SK-N-MC (cell line): Measurements from ENCODE around the gene USH2A.

ENCODE experiments used
- EZH2 ChIP-seq: fragments of 200-600 bp; sonication (generic); IDR thresholded peaks from one replicate; pipeline ENCODE4 v1.6.1; 2017; ENCODE audit warnings: antibody characterized with exemption
- POLR2AphosphoS5 ChIP-seq: IDR thresholded peaks from 2 replicates; pipeline ENCODE4 v1.6.1; 2012; ENCODE audit warnings: mild to moderate bottlenecking, low read depth, low read length, borderline replicate concordance

GRCh38 chr1:216095400-216095799 is 327.8 kb downstream of the USH2A start:
- TF ChIP-seq EZH2: no peak
- TF ChIP-seq POLR2AphosphoS5: no peak
